ENCODE data around the gene FOXL1.

FOXL1 gene

DNA sequence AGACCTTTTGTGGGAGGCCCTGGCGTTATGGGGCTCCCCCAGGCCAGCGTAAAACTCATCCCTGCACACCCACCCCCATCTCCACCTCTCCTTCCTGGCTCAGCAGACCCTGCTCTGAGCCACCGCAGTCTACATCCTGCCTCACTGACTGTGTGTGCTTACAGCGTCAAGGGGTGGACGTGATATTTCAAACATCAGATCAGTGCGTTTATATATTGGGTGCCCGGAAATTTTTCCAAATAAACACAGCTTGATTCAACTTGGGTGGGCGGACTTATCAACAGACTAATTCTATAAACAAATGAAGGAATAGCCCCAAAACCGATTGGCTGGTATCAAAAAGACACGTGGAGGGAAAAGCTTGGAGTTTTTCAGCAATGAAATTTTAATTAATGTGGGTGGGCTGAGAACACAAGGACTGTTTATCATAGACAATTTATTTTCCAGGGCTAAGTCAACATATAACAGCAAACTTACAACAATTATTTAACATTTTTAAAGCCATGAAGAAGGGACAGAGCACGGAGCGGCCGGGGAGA lies at the start of gene FOXL1:
TSS of gene FOXL1 (plus strand) at position 489 of the 539 bp plus-strand sequence. CDS start 175 bp downstream, outside the sequence.
- DNase-seq (ENCODE audit: low read depth in 2 of 2): peak in 1 of 2 donors; percentile 87
- TF ChIP-seq, protein P1, sequence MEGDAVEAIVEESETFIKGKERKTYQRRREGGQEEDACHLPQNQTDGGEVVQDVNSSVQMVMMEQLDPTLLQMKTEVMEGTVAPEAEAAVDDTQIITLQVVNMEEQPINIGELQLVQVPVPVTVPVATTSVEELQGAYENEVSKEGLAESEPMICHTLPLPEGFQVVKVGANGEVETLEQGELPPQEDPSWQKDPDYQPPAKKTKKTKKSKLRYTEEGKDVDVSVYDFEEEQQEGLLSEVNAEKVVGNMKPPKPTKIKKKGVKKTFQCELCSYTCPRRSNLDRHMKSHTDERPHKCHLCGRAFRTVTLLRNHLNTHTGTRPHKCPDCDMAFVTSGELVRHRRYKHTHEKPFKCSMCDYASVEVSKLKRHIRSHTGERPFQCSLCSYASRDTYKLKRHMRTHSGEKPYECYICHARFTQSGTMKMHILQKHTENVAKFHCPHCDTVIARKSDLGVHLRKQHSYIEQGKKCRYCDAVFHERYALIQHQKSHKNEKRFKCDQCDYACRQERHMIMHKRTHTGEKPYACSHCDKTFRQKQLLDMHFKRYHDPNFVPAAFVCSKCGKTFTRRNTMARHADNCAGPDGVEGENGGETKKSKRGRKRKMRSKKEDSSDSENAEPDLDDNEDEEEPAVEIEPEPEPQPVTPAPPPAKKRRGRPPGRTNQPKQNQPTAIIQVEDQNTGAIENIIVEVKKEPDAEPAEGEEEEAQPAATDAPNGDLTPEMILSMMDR (IDR thresholded peaks at IDR 0.05; ENCODE audit: low read depth, low read length): no peak
- H3K4me3 ChIP-seq (replicated peaks in 1 of 2; ENCODE audit: low read depth in 2 of 2, low read length in 2 of 2): peak within 1 kb of the TSS; percentile 31 to 67

DNA sequence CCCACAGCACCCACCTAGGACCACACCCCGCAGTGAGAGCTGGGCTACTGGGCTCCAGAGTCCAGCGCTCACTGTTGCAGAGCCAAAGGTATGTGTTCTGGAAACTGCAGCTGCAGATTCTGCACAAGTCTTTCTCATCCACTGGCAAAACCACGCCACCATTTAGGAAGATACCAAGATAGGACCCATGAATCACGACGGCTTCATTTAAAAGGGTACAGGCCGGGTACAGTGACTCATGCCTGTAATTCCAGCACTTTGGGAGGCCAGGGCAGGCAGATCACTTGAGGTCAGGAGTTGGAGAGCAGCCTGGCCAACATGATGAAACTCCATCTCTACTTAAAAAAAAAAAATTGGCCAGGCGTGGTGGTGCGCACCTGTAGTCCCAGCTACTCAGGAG lies 49.2 kb upstream of the FOXL1 start:
- DNase-seq (ENCODE audit: low read depth in 2 of 2): peak; percentile 18 to 23
- TF ChIP-seq, protein P1 (IDR thresholded peaks at IDR 0.05; ENCODE audit: low read depth, low read length): no peak
- no peak overlapping the region for H3K4me3 ChIP-seq (replicated peaks in 1 of 2; ENCODE audit: low read depth in 2 of 2, low read length in 2 of 2)

DNA sequence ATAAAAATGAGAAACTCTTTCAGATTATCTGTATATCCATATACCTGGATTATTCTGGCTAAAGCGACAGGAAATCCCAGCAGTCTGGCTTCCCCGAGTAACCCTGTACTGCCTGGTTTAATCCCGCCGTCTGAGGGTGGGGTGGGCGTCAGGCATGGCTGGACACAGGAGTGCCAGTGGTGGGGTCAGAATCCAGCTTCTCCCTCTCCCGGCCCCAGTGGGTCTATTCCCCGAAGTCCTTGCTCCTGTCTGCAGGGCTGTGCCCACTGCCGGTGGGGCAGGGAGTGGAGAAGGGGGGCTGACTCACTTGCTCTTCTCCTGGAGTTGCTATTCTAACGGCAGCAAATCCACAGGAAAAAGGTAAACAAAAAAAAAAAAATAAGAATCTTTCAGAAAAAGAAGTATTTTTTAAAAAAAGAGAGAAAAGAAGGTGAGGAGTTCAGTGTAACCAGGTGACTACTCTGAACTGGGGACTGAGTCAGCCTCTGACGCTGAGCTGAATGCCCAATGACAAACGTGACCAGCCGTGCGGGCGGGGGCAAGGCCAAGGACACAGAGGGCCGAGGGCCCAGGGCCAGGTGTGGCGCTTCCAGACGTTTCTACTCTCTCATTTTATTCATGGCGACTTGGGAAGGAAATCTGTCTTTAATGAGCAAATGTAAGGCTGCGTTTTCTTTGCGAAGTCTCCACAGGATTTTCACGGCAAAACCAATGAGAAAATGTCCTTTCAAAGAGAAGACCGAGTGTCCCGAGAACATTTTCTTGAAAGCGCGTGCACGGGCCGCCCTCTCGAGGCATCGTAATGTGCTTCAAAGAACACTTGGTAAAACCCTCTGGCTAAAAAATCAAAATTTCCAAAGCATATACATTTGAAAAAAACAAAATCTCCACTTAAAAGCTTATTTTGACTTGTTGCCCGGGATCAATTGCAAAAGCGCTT lies 47.8 kb upstream of the FOXL1 start:
- no peak overlapping the region for H3K4me3 ChIP-seq (replicated peaks in 1 of 2; ENCODE audit: low read depth in 2 of 2, low read length in 2 of 2)
- DNase-seq (ENCODE audit: low read depth in 2 of 2): no peak
- TF ChIP-seq, protein P1 (IDR thresholded peaks at IDR 0.05; ENCODE audit: low read depth, low read length): no peak

DNA sequence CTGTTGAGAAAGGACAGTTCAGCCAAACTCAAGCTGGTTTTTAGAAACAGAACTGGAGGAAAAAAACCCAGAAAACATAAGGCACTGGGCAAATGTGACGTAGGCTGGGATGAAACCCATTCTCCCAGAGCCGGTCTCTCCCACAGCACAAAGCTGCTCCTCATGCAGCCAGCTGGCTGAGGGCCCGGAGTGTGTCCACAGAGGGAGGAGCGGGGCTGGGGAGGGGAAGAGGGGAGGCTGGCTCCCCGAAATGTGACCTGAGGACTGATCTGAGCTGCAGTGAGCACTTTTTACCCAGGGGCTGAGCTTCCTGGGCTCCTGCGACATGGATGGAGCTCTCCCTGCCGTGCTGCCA lies 47.2 kb upstream of the FOXL1 start:
- peak in 1 of 2 donors; percentile 47 for DNase-seq (ENCODE audit: low read depth in 2 of 2)
- H3K4me3 ChIP-seq (replicated peaks in 1 of 2; ENCODE audit: low read depth in 2 of 2, low read length in 2 of 2): no peak overlapping the region
- TF ChIP-seq, protein P1 (IDR thresholded peaks at IDR 0.05; ENCODE audit: low read depth, low read length): no peak

DNA sequence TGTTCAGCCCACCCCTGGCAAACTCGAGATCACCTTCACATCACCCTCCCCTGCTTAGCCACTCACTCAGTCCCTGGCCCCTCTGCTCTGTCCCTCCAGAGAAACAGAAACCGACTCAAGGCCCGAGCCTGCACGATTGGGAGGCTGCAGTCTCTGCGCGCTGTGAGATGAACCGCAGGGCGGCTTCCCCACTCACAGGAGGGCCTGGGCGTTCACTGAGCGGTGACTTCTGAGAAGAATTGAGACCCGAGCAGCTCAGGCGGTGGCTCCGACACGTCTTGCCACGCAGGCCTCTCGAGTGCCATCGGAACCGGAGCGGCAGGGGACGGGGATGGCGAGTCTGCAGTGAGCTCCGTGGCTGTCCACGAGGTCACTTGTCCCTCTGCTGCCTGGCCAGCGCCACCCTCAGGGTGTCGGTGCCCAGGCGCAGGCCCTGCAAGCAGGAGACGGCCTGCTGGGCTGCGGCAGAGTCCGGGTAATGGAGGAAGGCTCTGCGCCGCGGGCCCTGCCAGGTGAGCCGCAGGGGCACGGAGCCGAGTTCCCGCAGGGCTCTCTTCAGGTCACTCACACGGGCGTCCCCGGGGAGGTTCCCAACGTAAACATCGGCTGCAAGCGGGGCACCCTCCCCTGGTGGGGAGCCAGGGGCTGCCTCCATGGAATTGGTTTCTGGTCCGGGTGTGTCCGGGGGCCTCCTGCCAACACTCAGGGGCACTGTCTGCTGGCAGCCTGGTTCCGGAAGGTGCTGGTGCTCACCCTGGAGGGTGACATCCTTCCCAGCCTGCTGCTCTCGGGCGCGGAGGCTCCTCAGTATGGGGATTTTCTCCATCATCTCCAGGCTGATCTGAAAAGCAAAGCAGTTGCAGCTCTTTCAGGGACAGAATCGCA lies 46.5 kb upstream of the FOXL1 start:
- H3K4me3 ChIP-seq (replicated peaks in 1 of 2; ENCODE audit: low read depth in 2 of 2, low read length in 2 of 2): no peak overlapping the region
- no peak for DNase-seq (ENCODE audit: low read depth in 2 of 2)
- TF ChIP-seq, protein P1 (IDR thresholded peaks at IDR 0.05; ENCODE audit: low read depth, low read length): no peak

DNA sequence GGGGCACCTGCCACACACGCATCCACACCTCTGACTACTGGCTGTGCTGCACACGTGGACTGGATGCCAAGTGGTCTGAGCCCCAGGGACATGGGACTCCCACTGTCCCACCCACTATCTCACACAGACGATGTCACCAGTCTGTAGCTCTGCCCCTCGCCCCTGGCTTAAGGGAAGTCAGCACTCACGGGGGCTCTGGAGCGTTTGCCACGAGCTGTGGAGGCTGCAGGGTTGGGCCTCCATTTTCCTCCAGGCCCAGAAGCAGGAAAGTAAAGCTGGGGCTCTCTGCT lies 45.9 kb upstream of the FOXL1 start:
- no peak overlapping the region for H3K4me3 ChIP-seq (replicated peaks in 1 of 2; ENCODE audit: low read depth in 2 of 2, low read length in 2 of 2)
- TF ChIP-seq, protein P1 (IDR thresholded peaks at IDR 0.05; ENCODE audit: low read depth, low read length): no peak
- DNase-seq (ENCODE audit: low read depth in 2 of 2): no peak
